Effector memory CD4-positive, alpha-beta T cell (primary cell): ENCODE results near the gene WLS.

ENCODE experiments used
- DNase-seq, 3 donors: peaks; one replicate each; pipeline ENCODE4 v3.0.0-alpha.2; 2020
- H3K27ac ChIP-seq: 2 replicates; pipeline ENCODE4 v1.7.0; 2013; ENCODE audit warnings: mild to moderate bottlenecking, low read length, moderate library complexity; ENCODE audit not compliant: insufficient read depth, poor library complexity, severe bottlenecking
- H3K27me3 ChIP-seq: replicated peaks from 2 replicates; pipeline ENCODE4 v1.7.0; 2013; ENCODE audit warnings: mild to moderate bottlenecking, low read length; ENCODE audit not compliant: insufficient read depth, control insufficient read depth, poor library complexity, severe bottlenecking
- H3K36me3 ChIP-seq: 2 replicates; pipeline ENCODE4 v1.7.0; 2013; ENCODE audit warnings: mild to moderate bottlenecking, low read length, moderate library complexity; ENCODE audit not compliant: control insufficient read depth, insufficient read depth
- H3K4me1 ChIP-seq: 2 replicates; pipeline ENCODE4 v1.7.0; 2013; ENCODE audit warnings: low read length, mild to moderate bottlenecking; ENCODE audit not compliant: control insufficient read depth, insufficient read depth, poor library complexity, severe bottlenecking
- H3K4me3 ChIP-seq: 2 replicates; pipeline ENCODE4 v1.7.0; 2013; ENCODE audit warnings: low read length, low read depth, mild to moderate bottlenecking; ENCODE audit not compliant: insufficient read depth, poor library complexity, severe bottlenecking
- H3K9me3 ChIP-seq: 2 replicates; pipeline ENCODE4 v1.7.0; 2013; ENCODE audit warnings: mild to moderate bottlenecking, low read length, moderate library complexity; ENCODE audit not compliant: control insufficient read depth

Gene WLS

GRCh38 chr1:68229650-68230483, 2.5 kb downstream of the WLS start:
- no peak overlapping the region for H3K27ac ChIP-seq
- H3K4me3 ChIP-seq: no peak overlapping the region
- no peak for DNase-seq
- no peaks in the 10 kb centered on the region for H3K9me3 ChIP-seq
- no peaks in the 10 kb centered on the region for H3K27me3 ChIP-seq
- no peaks in the 10 kb centered on the region for H3K4me1 ChIP-seq
- H3K36me3 ChIP-seq: no peaks in the 10 kb centered on the region

- Histone ChIP-seq H3K4me1 (no peaks in the 10 kb centered on the region), H3K4me3 (no peak overlapping the region), H3K9me3 (no peaks in the 10 kb centered on the region), H3K27me3 (no peaks in the 10 kb centered on the region), H3K36me3 (no peaks in the 10 kb centered on the region), H3K27ac (no peak overlapping the region)
- DNase-seq: no peak
These were observed 3.5 kb downstream of the WLS start for GRCh38 chr1:68228851-68229250.

- H3K4me3 ChIP-seq: no peak overlapping the region
- no peaks in the 10 kb centered on the region for H3K4me1 ChIP-seq
- H3K36me3 ChIP-seq: no peaks in the 10 kb centered on the region
- no peak overlapping the region for H3K27ac ChIP-seq
- H3K9me3 ChIP-seq: no peaks in the 10 kb centered on the region
- no peak for DNase-seq
- no peaks in the 10 kb centered on the region for H3K27me3 ChIP-seq
These were observed 4.7 kb downstream of the WLS start for GRCh38 chr1:68227598-68227997.

- Histone ChIP-seq H3K4me1 (no peaks in the 10 kb centered on the region), H3K27me3 (no peaks in the 10 kb centered on the region), H3K36me3 (no peaks in the 10 kb centered on the region), H3K4me3 (no peak overlapping the region), H3K9me3 (no peaks in the 10 kb centered on the region), H3K27ac (no peak overlapping the region)
- DNase-seq: no peak
These were observed 6.5 kb downstream of the WLS start for GRCh38 chr1:68225781-68226180.

- no peaks in the 10 kb centered on the region for H3K27me3 ChIP-seq
These were observed 8.6 kb downstream of the WLS start for GRCh38 chr1:68223687-68224086.

GRCh38 chr1:68221980-68222373, 10.3 kb downstream of the WLS start:
- Histone ChIP-seq H3K4me1 (no peaks in the 10 kb centered on the region), H3K36me3 (no peaks in the 10 kb centered on the region), H3K27ac (no peak overlapping the region), H3K4me3 (no peak overlapping the region), H3K9me3 (no peaks in the 10 kb centered on the region), H3K27me3 (no peaks in the 10 kb centered on the region)
- DNase-seq: no peak

More at GRCh38 chr1:68223687-68224086, 8.6 kb downstream of the WLS start:
- Histone ChIP-seq H3K27ac (no peak overlapping the region), H3K4me1 (no peaks in the 10 kb centered on the region), H3K36me3 (no peaks in the 10 kb centered on the region), H3K4me3 (no peak overlapping the region), H3K9me3 (no peaks in the 10 kb centered on the region)
- DNase-seq: no peak

- no peaks in the 10 kb centered on the region for H3K27me3 ChIP-seq
- no peaks in the 10 kb centered on the region for H3K9me3 ChIP-seq
- no peak overlapping the region for H3K4me3 ChIP-seq
- no peak for DNase-seq
- H3K4me1 ChIP-seq: no peaks in the 10 kb centered on the region
- H3K36me3 ChIP-seq: no peaks in the 10 kb centered on the region
- H3K27ac ChIP-seq: no peak overlapping the region
These were observed 11.0 kb downstream of the WLS start for GRCh38 chr1:68221001-68221979.

- Histone ChIP-seq H3K4me1 (no peaks in the 10 kb centered on the region), H3K4me3 (no peak overlapping the region), H3K9me3 (no peaks in the 10 kb centered on the region), H3K27ac (no peak overlapping the region), H3K27me3 (no peaks in the 10 kb centered on the region), H3K36me3 (no peaks in the 10 kb centered on the region)
- DNase-seq: no peak
These were observed 11.9 kb downstream of the WLS start for GRCh38 chr1:68220420-68220819.

GRCh38 chr1:68218490-68218889, 13.8 kb downstream of the WLS start:
- no peak for DNase-seq
- no peaks in the 10 kb centered on the region for H3K4me1 ChIP-seq
- H3K27ac ChIP-seq: no peak overlapping the region

GRCh38 chr1:68217618-68218017, 14.7 kb downstream of the WLS start:
- Histone ChIP-seq H3K36me3 (no peaks in the 10 kb centered on the region), H3K9me3 (no peaks in the 10 kb centered on the region), H3K4me3 (no peak overlapping the region), H3K4me1 (no peaks in the 10 kb centered on the region), H3K27me3 (no peaks in the 10 kb centered on the region), H3K27ac (no peak overlapping the region)
- no peak for DNase-seq

More at GRCh38 chr1:68218490-68218889, 13.8 kb downstream of the WLS start:
- Histone ChIP-seq H3K27me3 (no peaks in the 10 kb centered on the region), H3K4me3 (no peak overlapping the region), H3K9me3 (no peaks in the 10 kb centered on the region), H3K36me3 (no peaks in the 10 kb centered on the region)
